ENCODE data around the gene CYTH1. TPM values are rescaled to one million over a fixed set of nuclear protein-coding genes. Genes with fewer than 3 reads are reported as not detected.

The CYTH1 gene
- total RNA-seq, 1 donor from 2014 or later = 62.9 TPM

- no peak for TF ChIP-seq POLR2A (IDR thresholded peaks at IDR 0.05)
- peak; percentile 59 to 69 for TF ChIP-seq POLR2AphosphoS5 (IDR thresholded peaks at IDR 0.05; ENCODE audit: insufficient read depth in 1 of 2, low read depth in 1 of 2)
- Histone ChIP-seq H3K36me3 (no peaks in the 10 kb centered on the region), H3K4me1 (peaks cover 69% of the 10 kb centered on the region), H3K9me3 (no peaks in the 10 kb centered on the region), H3K4me3 (peak overlapping the region; percentile 41), H3K27me3 (no peaks in the 10 kb centered on the region), H3K27ac (peak overlapping the region; percentile 75)
- no peak for DNase-seq (ENCODE audit: extremely low spot score in 2 of 2)
- intact Hi-C loops (cut with DNase I) = no loop called here
These were observed 45.5 kb downstream of the CYTH1 start for GRCh38 chr17:78736526-78737079.

- Histone ChIP-seq H3K36me3 (no peaks in the 10 kb centered on the region), H3K27ac (peak overlapping the region; percentile 75), H3K27me3 (no peaks in the 10 kb centered on the region), H3K4me3 (peak overlapping the region; percentile 41), H3K4me1 (peaks cover 72% of the 10 kb centered on the region), H3K9me3 (no peaks in the 10 kb centered on the region)
- DNase-seq (ENCODE audit: extremely low spot score in 2 of 2) = no peak
- intact Hi-C loops (cut with DNase I) = no loop called here
- TF ChIP-seq CTCF (IDR thresholded peaks at IDR 0.05) = no peak
- no peak for TF ChIP-seq POLR2A (IDR thresholded peaks at IDR 0.05)
- peak in 1 of 2 donors; percentile 73 for TF ChIP-seq POLR2AphosphoS5 (IDR thresholded peaks at IDR 0.05; ENCODE audit: insufficient read depth in 1 of 2, low read depth in 1 of 2)
These were observed 46.1 kb downstream of the CYTH1 start for GRCh38 chr17:78735832-78736525.

GRCh38 chr17:78734793-78735641 lies 47.1 kb downstream of the CYTH1 start:
- intact Hi-C loops (cut with DNase I) = no loop called here
- peaks cover 76% of the 10 kb centered on the region for H3K4me1 ChIP-seq
- no peaks in the 10 kb centered on the region for H3K9me3 ChIP-seq
- H3K27ac ChIP-seq = peak overlapping the region; percentile 75
- H3K27me3 ChIP-seq = no peaks in the 10 kb centered on the region
- no peaks in the 10 kb centered on the region for H3K36me3 ChIP-seq
- peak overlapping the region; percentile 41 for H3K4me3 ChIP-seq
- TF ChIP-seq CTCF (IDR thresholded peaks at IDR 0.05) = no peak
- TF ChIP-seq POLR2AphosphoS5 (IDR thresholded peaks at IDR 0.05; ENCODE audit: insufficient read depth in 1 of 2, low read depth in 1 of 2) = no peak
- TF ChIP-seq POLR2A (IDR thresholded peaks at IDR 0.05) = no peak
- DNase-seq (ENCODE audit: extremely low spot score in 2 of 2) = no peak

- Histone ChIP-seq H3K36me3 (no peaks in the 10 kb centered on the region), H3K4me1 (peaks cover 64% of the 10 kb centered on the region), H3K27ac (no peak overlapping the region), H3K27me3 (no peaks in the 10 kb centered on the region), H3K4me3 (no peak overlapping the region), H3K9me3 (no peaks in the 10 kb centered on the region)
- intact Hi-C loops (cut with DNase I) = no loop called here
- TF ChIP-seq POLR2A (IDR thresholded peaks at IDR 0.05) (no peak), POLR2AphosphoS5 (IDR thresholded peaks at IDR 0.05; ENCODE audit: insufficient read depth in 1 of 2, low read depth in 1 of 2) (no peak), CTCF (IDR thresholded peaks at IDR 0.05) (no peak)
- DNase-seq (ENCODE audit: extremely low spot score in 2 of 2) = no peak
These were observed 49.7 kb downstream of the CYTH1 start for GRCh38 chr17:78732354-78732753.

GRCh38 chr17:78731904-78732303 lies 50.2 kb downstream of the CYTH1 start:
- no peak overlapping the region for H3K4me3 ChIP-seq
- H3K27me3 ChIP-seq = no peaks in the 10 kb centered on the region
- H3K4me1 ChIP-seq = peaks cover 59% of the 10 kb centered on the region
- DNase-seq (ENCODE audit: extremely low spot score in 2 of 2) = no peak
- no peaks in the 10 kb centered on the region for H3K9me3 ChIP-seq
- intact Hi-C loops (cut with DNase I) = no loop called here
- H3K36me3 ChIP-seq = no peaks in the 10 kb centered on the region
- no peak for TF ChIP-seq CTCF (IDR thresholded peaks at IDR 0.05)
- TF ChIP-seq POLR2AphosphoS5 (IDR thresholded peaks at IDR 0.05; ENCODE audit: insufficient read depth in 1 of 2, low read depth in 1 of 2) = no peak
- TF ChIP-seq POLR2A (IDR thresholded peaks at IDR 0.05) = no peak
- no peak overlapping the region for H3K27ac ChIP-seq

All from vagina (tissue), 2 donors.